Neural crest cell (in vitro differentiated cells): ENCODE results near the gene ZKSCAN5. TPM values are rescaled to one million over a fixed set of nuclear protein-coding genes. Genes with fewer than 3 reads are reported as not detected.

ENCODE experiments used
- DNase-seq: peaks from one replicate; pipeline ENCODE4 v3.0.0; 2021; ENCODE audit warnings: low read depth, mixed read lengths, low spot score
- H3K27ac Mint-ChIP-seq: one replicate; pipeline ENCODE4 v1.8.0; 2021; ENCODE audit warnings: mild to moderate bottlenecking, mixed read lengths; ENCODE audit not compliant: unreplicated experiment
- H3K27me3 Mint-ChIP-seq: 2 replicates; pipeline ENCODE4 v1.8.0; 2021; ENCODE audit warnings: low read depth, mild to moderate bottlenecking, mixed read lengths
- H3K36me3 Mint-ChIP-seq: 2 replicates; pipeline ENCODE4 v1.8.0; 2021; ENCODE audit warnings: low read depth, mild to moderate bottlenecking, mixed read lengths
- H3K4me1 Mint-ChIP-seq: 2 replicates; pipeline ENCODE4 v1.8.0; 2021; ENCODE audit warnings: mixed read lengths
- H3K4me3 Mint-ChIP-seq: one replicate; pipeline ENCODE4 v1.8.0; 2021; ENCODE audit warnings: mild to moderate bottlenecking, mixed read lengths
- H3K9me3 Mint-ChIP-seq: 2 replicates; pipeline ENCODE4 v1.8.0; 2021; ENCODE audit warnings: mixed read lengths
- total RNA-seq: library from RNA; stranded (reverse); gene quantifications from 2 replicates; pipeline ENCODE4 v1.2.1, GENCODE V29; 2021
- TF ChIP-seq, protein P1 (sequence below): fragments of 200-600 bp; sonication (generic); conservative IDR thresholded peaks from 2 replicates; pipeline ENCODE4 v1.5.0; 2021; ENCODE audit warnings: antibody characterized with exemption, mild to moderate bottlenecking

Gene ZKSCAN5
- total RNA-seq, 1 donor from 2014 or later: 21.5 TPM

DNA sequence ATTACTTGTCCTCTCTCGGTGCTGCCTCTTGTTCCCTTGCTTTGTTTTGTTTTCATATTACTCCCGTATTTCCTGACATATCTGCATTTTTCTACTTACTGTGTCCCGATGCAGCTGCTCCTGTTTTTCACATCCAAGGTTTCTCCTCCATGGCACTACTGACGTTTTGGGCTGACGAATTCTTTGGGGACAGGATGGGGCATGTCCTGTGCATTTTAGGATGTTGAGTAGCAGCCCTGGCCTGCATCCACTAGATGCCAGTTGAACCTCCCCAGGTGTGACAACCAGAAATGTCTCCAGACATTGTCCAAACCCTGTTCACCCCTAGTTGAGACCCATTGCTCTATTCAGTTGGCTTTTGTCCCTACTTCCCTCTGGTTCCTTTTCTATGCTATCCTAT is 19.4 kb upstream of the ZKSCAN5 start:
- no peaks in the 10 kb centered on the region for H3K9me3 Mint-ChIP-seq
- TF ChIP-seq, protein P1, sequence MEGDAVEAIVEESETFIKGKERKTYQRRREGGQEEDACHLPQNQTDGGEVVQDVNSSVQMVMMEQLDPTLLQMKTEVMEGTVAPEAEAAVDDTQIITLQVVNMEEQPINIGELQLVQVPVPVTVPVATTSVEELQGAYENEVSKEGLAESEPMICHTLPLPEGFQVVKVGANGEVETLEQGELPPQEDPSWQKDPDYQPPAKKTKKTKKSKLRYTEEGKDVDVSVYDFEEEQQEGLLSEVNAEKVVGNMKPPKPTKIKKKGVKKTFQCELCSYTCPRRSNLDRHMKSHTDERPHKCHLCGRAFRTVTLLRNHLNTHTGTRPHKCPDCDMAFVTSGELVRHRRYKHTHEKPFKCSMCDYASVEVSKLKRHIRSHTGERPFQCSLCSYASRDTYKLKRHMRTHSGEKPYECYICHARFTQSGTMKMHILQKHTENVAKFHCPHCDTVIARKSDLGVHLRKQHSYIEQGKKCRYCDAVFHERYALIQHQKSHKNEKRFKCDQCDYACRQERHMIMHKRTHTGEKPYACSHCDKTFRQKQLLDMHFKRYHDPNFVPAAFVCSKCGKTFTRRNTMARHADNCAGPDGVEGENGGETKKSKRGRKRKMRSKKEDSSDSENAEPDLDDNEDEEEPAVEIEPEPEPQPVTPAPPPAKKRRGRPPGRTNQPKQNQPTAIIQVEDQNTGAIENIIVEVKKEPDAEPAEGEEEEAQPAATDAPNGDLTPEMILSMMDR: no peak
- DNase-seq: no peak
- H3K4me1 Mint-ChIP-seq: no peaks in the 10 kb centered on the region
- no peak overlapping the region for H3K27ac Mint-ChIP-seq
- H3K36me3 Mint-ChIP-seq: peaks cover 10% of the 10 kb centered on the region
- H3K27me3 Mint-ChIP-seq: no peaks in the 10 kb centered on the region
- H3K4me3 Mint-ChIP-seq: no peak overlapping the region

DNA sequence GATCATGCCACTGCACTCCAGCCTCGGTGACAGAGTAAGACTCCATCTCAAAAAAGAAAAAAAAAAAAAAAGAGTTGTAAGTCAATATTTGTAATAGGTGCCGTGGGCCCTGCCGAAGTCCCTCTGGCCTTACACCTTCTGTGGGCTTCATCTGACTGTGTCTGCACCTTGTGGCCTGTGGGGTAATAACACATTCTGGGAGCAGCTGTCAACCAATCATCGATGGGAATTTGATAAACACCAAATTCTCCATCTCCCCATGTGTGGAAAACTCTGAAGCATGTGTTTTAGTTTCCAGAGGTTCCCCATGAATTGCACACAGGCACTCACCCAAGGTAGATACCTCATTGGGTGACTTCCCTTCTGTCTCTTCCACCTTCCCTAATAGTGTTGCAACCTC is 15.2 kb upstream of the ZKSCAN5 start:
- no peaks in the 10 kb centered on the region for H3K4me1 Mint-ChIP-seq
- DNase-seq: no peak
- H3K27me3 Mint-ChIP-seq: no peaks in the 10 kb centered on the region

DNA sequence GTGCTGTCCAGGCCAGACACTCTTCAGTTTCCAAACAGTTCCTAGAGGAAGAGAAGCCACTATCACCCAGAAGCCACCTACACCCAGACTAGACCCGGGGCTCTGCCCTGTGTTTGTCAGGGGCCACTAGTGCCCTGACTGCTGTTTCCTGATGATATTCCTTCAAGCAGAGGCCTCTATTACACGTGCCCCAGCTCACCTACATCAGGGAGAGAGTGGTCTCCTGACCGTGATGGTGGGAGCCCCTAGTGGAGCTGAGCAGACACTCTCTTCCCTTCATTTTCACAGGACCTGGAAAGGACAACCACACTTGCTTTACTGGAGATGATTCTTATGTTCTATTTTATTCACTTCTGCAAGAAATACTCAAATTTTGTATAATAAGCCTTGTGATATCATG is 13.6 kb upstream of the ZKSCAN5 start:
- TF ChIP-seq, protein P1: no peak
- no peak for DNase-seq
- Mint-ChIP-seq H3K4me3 (no peak overlapping the region), H3K36me3 (peaks cover 40% of the 10 kb centered on the region), H3K4me1 (no peaks in the 10 kb centered on the region), H3K9me3 (peaks cover 5% of the 10 kb centered on the region), H3K27me3 (no peaks in the 10 kb centered on the region), H3K27ac (no peak overlapping the region)

More for the DNA sequence above, 15.2 kb upstream of the ZKSCAN5 start:
- Mint-ChIP-seq H3K4me3 (no peak overlapping the region), H3K36me3 (peaks cover 33% of the 10 kb centered on the region), H3K9me3 (peaks cover 5% of the 10 kb centered on the region), H3K27ac (no peak overlapping the region)
- TF ChIP-seq, protein P1: peak; percentile 25

DNA sequence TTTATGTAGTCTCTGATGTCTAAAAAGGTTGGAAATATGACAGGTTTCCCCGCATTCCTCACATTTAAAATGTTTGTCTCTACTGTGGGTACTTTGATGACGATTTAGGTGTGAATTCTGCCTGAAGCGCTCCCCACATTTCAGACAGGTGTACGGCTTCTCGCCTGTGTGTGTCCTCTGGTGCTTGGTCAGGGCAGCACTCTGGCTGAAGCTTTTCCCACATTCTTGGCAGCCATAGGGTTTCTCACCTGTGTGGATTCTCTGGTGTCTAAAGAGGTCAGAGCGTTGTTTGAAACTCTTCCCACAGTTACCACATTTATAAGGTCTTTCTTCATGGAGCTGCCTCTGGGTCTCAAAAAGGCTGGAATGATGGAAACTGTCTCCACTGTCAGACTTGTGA is 10.6 kb upstream of the ZKSCAN5 start:
- no peak overlapping the region for H3K4me3 Mint-ChIP-seq
- no peak overlapping the region for H3K27ac Mint-ChIP-seq
- peaks cover 42% of the 10 kb centered on the region for H3K36me3 Mint-ChIP-seq
- H3K4me1 Mint-ChIP-seq: peaks cover 14% of the 10 kb centered on the region
- peaks cover 5% of the 10 kb centered on the region for H3K9me3 Mint-ChIP-seq
- no peak for DNase-seq
- no peaks in the 10 kb centered on the region for H3K27me3 Mint-ChIP-seq
- TF ChIP-seq, protein P1: no peak

DNA sequence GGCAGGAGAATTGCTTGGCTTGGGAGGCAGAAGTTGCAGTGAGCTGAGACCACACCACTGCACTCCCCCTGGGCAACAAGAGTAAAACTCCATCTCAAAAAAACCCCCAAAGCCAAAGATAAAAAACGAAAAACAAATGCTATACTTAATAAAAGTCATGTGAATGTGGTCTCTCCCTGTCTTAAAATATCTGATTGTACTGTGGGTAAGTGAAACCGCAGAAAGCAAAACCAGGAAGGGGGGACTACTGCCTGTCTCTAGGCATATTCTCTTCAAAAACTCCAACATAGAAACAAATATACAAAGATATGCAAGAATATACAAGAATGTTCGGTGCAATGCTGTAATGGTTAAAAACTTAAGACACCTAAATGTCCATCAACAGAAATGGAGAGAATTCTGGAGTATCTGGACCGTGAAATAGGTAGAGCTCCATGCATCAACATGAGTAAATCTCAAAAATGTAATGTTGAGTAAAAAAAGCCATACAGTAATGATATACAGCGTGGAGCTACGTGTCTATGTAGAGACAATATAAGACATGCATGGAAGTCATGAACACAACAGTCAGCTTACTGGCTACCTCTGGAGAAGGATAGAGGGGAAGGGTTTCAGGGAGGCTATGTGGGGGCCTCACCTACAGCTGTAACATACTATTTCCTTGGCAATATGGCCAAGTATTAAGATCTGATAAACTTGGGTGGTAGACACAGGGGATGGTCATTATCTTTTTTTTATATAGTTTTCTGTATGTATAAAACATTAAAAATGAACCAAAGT is 6.5 kb upstream of the ZKSCAN5 start:
- no peak overlapping the region for H3K27ac Mint-ChIP-seq
- H3K4me3 Mint-ChIP-seq: peak overlapping the region; percentile 98
- H3K4me1 Mint-ChIP-seq: peaks cover 36% of the 10 kb centered on the region
- peaks cover 3% of the 10 kb centered on the region for H3K9me3 Mint-ChIP-seq
- DNase-seq: no peak
- no peaks in the 10 kb centered on the region for H3K27me3 Mint-ChIP-seq
- H3K36me3 Mint-ChIP-seq: peaks cover 27% of the 10 kb centered on the region
- TF ChIP-seq, protein P1: no peak
